Measurements from ENCODE around the gene EVPL. TPM values are rescaled to one million over a fixed set of nuclear protein-coding genes. Genes with fewer than 3 reads are reported as not detected.

EVPL gene
- total RNA-seq, 1 experiment from 2014 or later = 58.0 TPM

DNA sequence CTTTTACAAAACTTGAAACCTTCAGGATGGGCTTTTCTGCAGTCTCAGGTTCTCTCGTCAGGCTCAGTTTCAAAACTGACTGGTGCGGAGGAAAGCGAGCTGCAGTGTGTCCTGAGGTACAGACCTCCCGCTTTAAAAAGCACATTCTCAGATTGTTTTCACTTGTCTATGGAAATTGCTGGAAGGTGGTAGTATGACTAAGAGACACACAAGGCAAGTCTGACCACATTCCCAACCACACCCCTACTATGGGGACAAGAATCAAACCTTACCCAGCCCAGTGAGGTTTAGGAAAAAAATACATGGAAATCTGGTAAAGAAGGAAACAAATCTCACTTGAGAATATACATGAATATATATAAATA is 27.0 kb upstream of the EVPL start (continued):
- TF ChIP-seq EZH2phosphoT487 (IDR thresholded peaks at IDR 0.05; ENCODE audit: borderline replicate concordance) = no peak
- no peak for TF ChIP-seq EZH2 (IDR thresholded peaks at IDR 0.05)
- TF ChIP-seq JUND (IDR thresholded peaks at IDR 0.05) = peak; percentile 92

DNA sequence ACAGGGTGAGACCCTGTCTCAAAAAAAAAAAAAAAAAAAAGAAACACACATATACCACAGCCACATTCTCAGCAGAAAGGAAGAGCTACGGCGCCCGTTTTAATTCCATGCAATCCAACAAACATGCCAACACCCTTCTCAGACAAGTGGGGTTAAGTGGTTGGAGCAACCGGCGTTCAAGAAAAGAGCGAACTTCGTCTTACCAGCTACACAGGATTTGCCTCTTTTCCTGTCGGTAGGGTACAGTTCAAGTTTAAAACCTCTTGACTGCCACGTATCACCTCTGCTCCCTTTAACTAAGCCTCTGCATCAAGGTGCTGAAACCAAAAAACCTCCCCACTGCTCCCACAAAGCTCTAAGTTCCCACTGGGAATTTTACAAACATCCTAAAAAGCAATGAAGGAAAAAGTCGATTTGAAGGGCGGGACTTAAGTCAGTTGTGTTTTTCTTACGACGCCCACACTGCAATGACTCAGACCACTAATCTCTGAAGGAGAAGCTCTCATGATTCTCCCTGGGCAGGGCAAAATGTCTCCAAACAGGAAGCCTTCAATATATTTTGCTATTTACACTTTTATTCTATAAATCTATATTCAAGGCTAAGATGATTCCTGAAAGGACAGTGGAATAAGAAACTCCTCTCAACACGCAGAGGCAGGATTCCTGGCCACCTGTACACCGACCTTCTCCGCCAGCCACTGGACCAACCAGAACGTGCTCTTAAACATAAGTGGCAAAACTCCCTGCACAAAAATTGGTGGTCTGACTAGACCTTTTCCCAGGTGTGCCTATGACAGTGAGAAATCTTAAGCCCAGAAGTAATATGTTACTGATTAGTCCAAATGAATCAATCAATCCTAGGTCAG is 26.4 kb upstream of the EVPL start:
- no peaks in the 10 kb centered on the region for H3K9me2 ChIP-seq (ENCODE audit: insufficient read depth)
- H3K79me2 ChIP-seq (ENCODE audit: insufficient read depth, low read length) = peaks cover 38% of the 10 kb centered on the region
- POLR2A ChIA-PET = interaction anchor here (0.5 to 2.0 kb wide), 5 partner anchors 10 to 168 kb away, joined by 3 to 7 read pairs (median 3); no protein-coding TSS in a partner anchor
- H3K27ac ChIP-seq (ENCODE audit: low read depth, low read length) = peak overlapping the region; percentile 79
- no peaks in the 10 kb centered on the region for H3K27me3 ChIP-seq (ENCODE audit: insufficient read depth, low read length)
- peaks cover 59 to 66% of the 10 kb centered on the region in 2 experiments for H3K36me3 ChIP-seq (ENCODE audit: control insufficient read depth in 1 of 2, insufficient read depth in 2 of 2, low read length in 2 of 2)
- BruUV-seq (replicated peaks) = TSS peak; percentile 10
- peak overlapping the region; percentile 36 for H3K9ac ChIP-seq (ENCODE audit: low read length)
- H3K4me3 ChIP-seq (replicated peaks in 1 of 2; ENCODE audit: low read depth in 1 of 2, low read length in 2 of 2) = peak overlapping the region; percentile 0 to 13; a peak in 2 of 4 replicates
- H4K20me1 ChIP-seq (ENCODE audit: insufficient read depth) = no peaks in the 10 kb centered on the region
- CTCF ChIA-PET = interaction anchor here (0.8 to 2.0 kb wide), 3 partner anchors 19 to 226 kb away, joined by 3 to 6 read pairs (median 5); partner anchors contain the start of gene SRP68
- H3K4me2 ChIP-seq (ENCODE audit: low read length) = peak overlapping the region; percentile 63
- RAD21 ChIA-PET (ENCODE audit: low non-redundant PET in 1 of 2, low total read pairs in 2 of 2, uncharacterized antibody in 2 of 2, unreplicated experiment in 2 of 2) = no interaction called here
- ATAC-seq (peak; percentile 82), DNase-seq (ENCODE audit: low read depth, low spot score) (peak; percentile 80)
- peaks cover 40% of the 10 kb centered on the region in 2 experiments for H3K4me1 ChIP-seq (ENCODE audit: control insufficient read depth in 1 of 2, insufficient read depth in 2 of 2, low read length in 2 of 2)
- H2AFZ ChIP-seq (ENCODE audit: low read depth, low read length, poor library complexity, severe bottlenecking) = no peak overlapping the region
- intact Hi-C loops (cut with micrococcal nuclease) = loop anchor here (1.0 kb wide), 1 partner anchor 19 kb away; the partner anchor contains the start of gene SRP68
- TF ChIP-seq JUND (IDR thresholded peaks at IDR 0.05) (peak; percentile 68), POLR2AphosphoS5 (IDR thresholded peaks at IDR 0.05; ENCODE audit: low read depth, low read length) (no peak; the same call in none of the 2 replicates), SP1 (IDR thresholded peaks at IDR 0.05; ENCODE audit: low read depth) (peak; percentile 56; the same call in 1 of the 2 replicates), CBX3 (IDR thresholded peaks at IDR 0.05; ENCODE audit: low read depth) (no peak), EGR1 (IDR thresholded peaks at IDR 0.05; ENCODE audit: low read depth) (peak; percentile 96), YY1 (IDR thresholded peaks at IDR 0.05; ENCODE audit: extremely low read depth, insufficient replicate concordance, low read depth, low read length) (peak; percentile 16), FOSL1 (IDR thresholded peaks at IDR 0.05; ENCODE audit: low read depth) (peak; percentile 79; the same call in 1 of the 2 replicates)
- TF ChIP-seq, protein P1, sequence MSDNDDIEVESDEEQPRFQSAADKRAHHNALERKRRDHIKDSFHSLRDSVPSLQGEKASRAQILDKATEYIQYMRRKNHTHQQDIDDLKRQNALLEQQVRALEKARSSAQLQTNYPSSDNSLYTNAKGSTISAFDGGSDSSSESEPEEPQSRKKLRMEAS (IDR thresholded peaks at IDR 0.05) = no peak
- no peaks in the 10 kb centered on the region for H3K9me3 ChIP-seq (ENCODE audit: control insufficient read depth in 1 of 2, insufficient read depth in 1 of 2, low read depth in 1 of 2, low read length in 2 of 2)
